Left cardiac atrium (tissue), 4 donors: ENCODE results near the gene CRAT. TPM values are rescaled to one million over a fixed set of nuclear protein-coding genes. Genes with fewer than 3 reads are reported as not detected.

ENCODE experiments used
- ATAC-seq, 2 donors: fragments of 200-7000 bp; cut with Tn5 transposase; one replicate each; pipeline ENCODE4 v1.9.1; 2020; ENCODE audit warnings: mild to moderate bottlenecking in 2 of 2, moderate library complexity in 2 of 2
- DNase-seq: peaks from one replicate; pipeline ENCODE4 v3.0.0-alpha.2; 2020
- intact Hi-C, 2 donors: fragments of 100-400 bp; cut with DNase I; formaldehyde crosslinking; loops; one replicate each; pipeline versions ENCODE4 v1.14.1 to v1.15.1; 2022 to 2023
- total RNA-seq, 2 donors: library from RNA; stranded (reverse); fragmentation: NEBNext Ultra II Directional; extraction: Animal tissue kit (Norgen Biotek cat#: 25700); gene quantifications; one replicate each; pipeline ENCODE4 v1.2.1, GENCODE V29; 2021
- donor health status: DM: no; HTN: yes; CAD: no.
- donor health status: DM: no; HTN: yes; CAD: no; lungs with severe emphysema.
- donor health status: DM: yes; HTN: yes; CAD: no.
- donor health status: Dilated cardiomyopathy.

Gene CRAT
- total RNA-seq, 2 donors from 2014 or later = 58.4 to 61.1 TPM

- ATAC-seq = no peak
- no peak for DNase-seq
- intact Hi-C loops = no loop called here
Measured at GRCh38 chr9:129074106-129074505, 36.5 kb downstream of the CRAT start.

- DNase-seq = no peak
- no peak for ATAC-seq
- intact Hi-C loops = no loop called here
Measured at GRCh38 chr9:129073404-129073803, 37.2 kb downstream of the CRAT start.

- no peak for ATAC-seq
- intact Hi-C loops = no loop called here
- no peak for DNase-seq
Measured at GRCh38 chr9:129072171-129072570, 38.4 kb downstream of the CRAT start.

GRCh38 chr9:129071526-129072126 is 39.0 kb downstream of the CRAT start:
- no peak for ATAC-seq

GRCh38 chr9:129070696-129071525 is 39.7 kb downstream of the CRAT start:
- DNase-seq = no peak
- no peak for ATAC-seq
- intact Hi-C loops = no loop called here

More at GRCh38 chr9:129071526-129072126, 39.0 kb downstream of the CRAT start:
- intact Hi-C loops = no loop called here
- DNase-seq = no peak

- DNase-seq (no peak), ATAC-seq (no peak)
- intact Hi-C loops = no loop called here
Measured at GRCh38 chr9:129069862-129070641, 40.5 kb downstream of the CRAT start.

- intact Hi-C loops = no loop called here
- ATAC-seq (peak; percentile 93 to 96), DNase-seq (peak; percentile 83)
Measured at GRCh38 chr9:129068990-129069861, 41.4 kb downstream of the CRAT start.

- DNase-seq = no peak
- intact Hi-C loops = no loop called here
- no peak for ATAC-seq
Measured at GRCh38 chr9:129068110-129068509, 42.5 kb downstream of the CRAT start.

GRCh38 chr9:129064499-129064908 is 46.1 kb downstream of the CRAT start:
- no peak for DNase-seq
- intact Hi-C loops = no loop called here
- ATAC-seq = no peak

- no peak for ATAC-seq
- intact Hi-C loops = no loop called here
- peak; percentile 7 for DNase-seq
Measured at GRCh38 chr9:129063061-129063460, 47.5 kb downstream of the CRAT start.

- intact Hi-C loops = no loop called here
- DNase-seq (no peak), ATAC-seq (no peak)
Measured at GRCh38 chr9:129060991-129061390, 49.6 kb downstream of the CRAT start.

- intact Hi-C loops = no loop called here
- ATAC-seq (no peak), DNase-seq (peak; percentile 8)
Measured at GRCh38 chr9:129059796-129060785, 50.5 kb downstream of the CRAT start.

GRCh38 chr9:129058965-129059795 is 51.4 kb downstream of the CRAT start:
- intact Hi-C loops = no loop called here
- DNase-seq (no peak), ATAC-seq (no peak)

- ATAC-seq (no peak), DNase-seq (no peak)
- intact Hi-C loops = no loop called here
Measured at GRCh38 chr9:129054163-129054851, 56.3 kb downstream of the CRAT start.

GRCh38 chr9:129053020-129053419 is 57.6 kb downstream of the CRAT start:
- DNase-seq (no peak), ATAC-seq (no peak)
- intact Hi-C loops = no loop called here

- intact Hi-C loops = no loop called here
- DNase-seq (peak; percentile 62), ATAC-seq (peak; percentile 55 to 66)
Measured at GRCh38 chr9:129052592-129052991, 58.0 kb downstream of the CRAT start.
